Fibroblast of pulmonary artery (primary cell): Measurements from ENCODE around the gene AFF3.

Experiments used
- DNase-seq: peaks from one replicate; pipeline ENCODE4 v3.0.0-alpha.2; 2010; ENCODE audit warnings: low read depth
- H3K4me3 ChIP-seq: replicated peaks from 2 replicates; pipeline ENCODE4 v1.5.1; 2011; ENCODE audit warnings: low read depth, mild to moderate bottlenecking, control low read depth, low read length, moderate library complexity
- TF ChIP-seq, protein P1 (sequence below): IDR thresholded peaks from 2 replicates; pipeline ENCODE4 v1.5.1; 2011; ENCODE audit warnings: mild to moderate bottlenecking, control low read depth, low read length, inconsistent platforms; ENCODE audit errors: missing control alignments

The AFF3 gene

DNA sequence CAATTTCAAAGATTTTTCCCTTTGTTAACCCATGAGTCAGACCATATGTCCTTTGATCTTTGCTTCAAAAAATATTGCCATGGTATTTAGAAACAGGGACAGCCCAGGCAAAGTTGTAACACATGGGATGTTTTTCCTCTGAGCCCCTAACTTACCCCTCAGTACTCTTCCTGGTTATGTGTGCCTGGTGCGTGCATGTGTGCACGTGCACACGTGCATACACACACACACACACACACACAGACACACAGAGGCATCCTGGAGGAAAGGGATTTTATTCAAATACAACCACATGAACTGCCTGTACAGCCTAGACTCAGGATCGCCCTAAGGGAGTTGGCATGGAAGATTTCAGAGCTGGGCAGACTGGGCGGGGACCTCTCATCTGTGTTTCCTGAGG, 5.1 kb downstream of the AFF3 start:
- TF ChIP-seq, protein P1, sequence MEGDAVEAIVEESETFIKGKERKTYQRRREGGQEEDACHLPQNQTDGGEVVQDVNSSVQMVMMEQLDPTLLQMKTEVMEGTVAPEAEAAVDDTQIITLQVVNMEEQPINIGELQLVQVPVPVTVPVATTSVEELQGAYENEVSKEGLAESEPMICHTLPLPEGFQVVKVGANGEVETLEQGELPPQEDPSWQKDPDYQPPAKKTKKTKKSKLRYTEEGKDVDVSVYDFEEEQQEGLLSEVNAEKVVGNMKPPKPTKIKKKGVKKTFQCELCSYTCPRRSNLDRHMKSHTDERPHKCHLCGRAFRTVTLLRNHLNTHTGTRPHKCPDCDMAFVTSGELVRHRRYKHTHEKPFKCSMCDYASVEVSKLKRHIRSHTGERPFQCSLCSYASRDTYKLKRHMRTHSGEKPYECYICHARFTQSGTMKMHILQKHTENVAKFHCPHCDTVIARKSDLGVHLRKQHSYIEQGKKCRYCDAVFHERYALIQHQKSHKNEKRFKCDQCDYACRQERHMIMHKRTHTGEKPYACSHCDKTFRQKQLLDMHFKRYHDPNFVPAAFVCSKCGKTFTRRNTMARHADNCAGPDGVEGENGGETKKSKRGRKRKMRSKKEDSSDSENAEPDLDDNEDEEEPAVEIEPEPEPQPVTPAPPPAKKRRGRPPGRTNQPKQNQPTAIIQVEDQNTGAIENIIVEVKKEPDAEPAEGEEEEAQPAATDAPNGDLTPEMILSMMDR, result no peak
- DNase-seq, result no peak
- H3K4me3 ChIP-seq, result no peak overlapping the region

DNA sequence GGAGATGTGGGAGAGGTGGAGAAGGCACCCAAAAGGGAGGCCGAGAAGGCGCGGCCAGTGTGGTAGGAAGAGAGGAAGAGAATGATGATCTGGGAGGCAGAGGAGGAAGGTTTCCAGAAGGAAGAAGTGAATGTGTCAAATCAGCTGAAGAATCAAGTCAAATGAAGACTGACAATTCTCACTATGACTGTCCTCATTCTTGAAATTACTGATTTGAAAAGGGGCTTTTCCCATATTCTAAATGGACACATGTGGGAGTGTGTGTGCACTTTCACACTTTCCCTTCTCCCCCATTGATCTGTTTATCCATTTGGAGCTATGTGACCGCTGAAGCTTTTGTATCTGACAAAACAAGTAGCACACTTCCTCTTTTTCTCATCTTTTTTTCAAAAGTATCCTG, 6.1 kb downstream of the AFF3 start:
- DNase-seq, result no peak
- no peak overlapping the region for H3K4me3 ChIP-seq
- TF ChIP-seq, protein P1, result no peak

DNA sequence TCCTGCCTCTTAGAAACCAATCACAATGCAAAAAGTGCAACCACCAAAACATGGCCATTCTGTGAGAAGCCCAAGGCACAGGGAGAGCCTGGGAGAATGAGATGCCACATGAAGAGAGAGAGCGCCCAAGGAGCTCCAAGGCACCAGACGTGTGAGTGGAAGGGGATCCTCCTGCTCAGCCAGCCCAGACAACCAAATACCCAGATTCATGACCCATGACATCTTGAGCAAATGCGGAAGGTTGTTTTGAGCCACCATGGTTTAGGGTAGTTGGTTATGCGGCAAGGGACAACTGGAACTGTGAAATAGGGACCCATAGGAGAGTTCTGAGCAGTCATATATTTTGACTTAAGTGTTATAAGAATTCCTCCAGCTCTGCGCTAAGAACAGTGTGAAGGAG, 7.0 kb downstream of the AFF3 start:
- TF ChIP-seq, protein P1, result no peak

DNA sequence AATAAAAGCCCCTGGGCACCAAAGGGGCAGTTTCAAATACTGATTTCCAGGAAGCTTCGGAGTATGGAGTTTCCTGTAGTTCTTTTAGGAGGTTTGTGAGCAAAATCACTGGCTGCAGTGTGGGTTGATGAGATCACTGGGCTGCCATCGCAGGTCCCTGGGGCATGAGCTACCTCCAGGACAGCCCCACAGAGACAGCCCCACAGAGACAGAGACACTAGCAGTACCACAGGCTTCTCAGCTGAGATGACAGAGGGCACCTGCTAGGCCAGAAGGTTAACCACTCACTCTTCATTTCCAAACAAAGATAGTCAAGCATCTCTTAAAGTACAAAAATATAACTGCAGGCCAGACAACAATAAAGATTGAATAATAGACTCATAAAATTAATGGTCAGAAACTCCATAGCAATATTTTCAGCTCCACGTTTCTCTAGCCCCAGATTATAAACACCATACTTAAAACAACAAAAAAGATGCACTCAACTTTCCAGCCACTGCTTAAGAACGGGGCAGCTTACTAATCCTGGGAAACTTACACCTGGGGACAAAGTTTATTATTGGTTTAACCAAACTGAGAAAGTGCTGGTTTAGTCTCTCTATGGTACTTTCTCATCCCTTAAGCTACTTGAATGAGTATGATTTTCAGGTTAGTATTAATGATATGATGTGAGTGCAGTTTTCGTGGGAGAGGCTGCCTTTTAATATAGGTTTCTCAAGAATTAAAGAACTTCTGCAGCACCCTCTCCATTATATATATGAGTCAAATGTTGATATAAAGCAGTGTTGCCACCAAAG, 11.6 kb downstream of the AFF3 start:
- TF ChIP-seq, protein P1, result no peak
- no peak overlapping the region for H3K4me3 ChIP-seq
- no peak for DNase-seq

More for the DNA sequence above, 7.0 kb downstream of the AFF3 start:
- no peak for DNase-seq
- no peak overlapping the region for H3K4me3 ChIP-seq

DNA sequence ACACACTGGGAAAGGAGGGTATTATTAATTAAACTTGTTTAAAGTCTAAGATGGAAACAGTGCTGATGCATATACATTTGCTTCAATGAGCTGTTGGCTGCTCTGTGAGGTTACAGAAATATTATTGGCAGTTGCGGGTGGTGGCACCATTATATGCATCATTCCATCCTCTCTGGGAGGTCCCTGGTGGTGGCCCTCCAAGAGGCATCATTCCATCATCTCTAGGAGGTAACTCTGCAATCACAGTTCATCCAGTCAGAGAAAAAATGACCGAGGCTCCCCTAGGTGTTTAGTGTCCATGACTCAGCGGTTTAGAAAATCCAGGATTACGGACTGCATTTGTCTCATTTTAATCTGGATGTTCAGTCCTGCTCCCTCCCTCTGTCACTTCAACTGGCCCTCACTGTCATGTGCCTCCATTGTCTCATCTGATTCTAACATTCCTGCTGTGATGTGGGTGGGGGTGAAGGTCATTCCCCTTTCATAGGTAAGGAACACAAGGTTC, 15.4 kb downstream of the AFF3 start:
- no peak overlapping the region for H3K4me3 ChIP-seq
- TF ChIP-seq, protein P1, result no peak
- no peak for DNase-seq

DNA sequence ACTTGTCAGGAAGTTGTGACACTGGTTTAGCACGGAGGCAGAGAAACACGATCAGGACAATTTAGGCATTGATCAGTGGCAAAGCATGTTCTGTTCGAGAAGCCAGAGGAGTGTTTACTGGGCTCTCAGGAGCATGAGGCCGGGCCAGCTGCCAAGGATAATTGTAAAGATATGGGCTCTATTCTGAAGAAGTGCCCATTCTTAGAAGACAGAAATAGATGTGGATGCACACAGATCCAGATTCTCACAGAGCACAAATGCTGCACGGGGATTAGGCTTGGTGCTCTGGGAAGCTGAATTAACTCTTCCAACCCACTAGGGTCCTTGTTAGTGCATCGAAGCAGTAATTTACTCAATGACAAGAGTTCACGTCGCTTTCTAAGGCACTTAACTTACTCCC, 16.2 kb downstream of the AFF3 start:
- TF ChIP-seq, protein P1, result no peak
- H3K4me3 ChIP-seq, result no peak overlapping the region
- no peak for DNase-seq

DNA sequence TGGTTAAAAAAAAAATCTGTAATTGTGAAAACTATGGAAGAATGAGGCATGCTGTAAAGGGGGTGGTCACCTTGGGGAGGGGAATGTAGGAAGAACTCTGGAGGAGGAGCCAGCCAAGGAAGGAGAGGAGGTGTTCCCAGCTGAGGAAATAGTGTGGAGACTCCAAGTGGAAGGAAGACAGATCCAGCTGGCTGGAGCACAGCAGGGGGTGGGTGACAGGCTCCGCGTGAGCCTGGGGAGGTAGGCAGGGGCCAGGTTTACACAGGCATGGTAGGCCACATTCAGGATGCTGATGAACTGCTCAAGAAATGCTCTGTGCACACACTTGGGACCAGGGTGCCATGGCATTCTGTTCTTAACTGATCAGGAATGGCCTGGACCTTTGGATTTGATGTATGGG, 16.8 kb downstream of the AFF3 start:
- TF ChIP-seq, protein P1, result no peak
- DNase-seq, result no peak
- no peak overlapping the region for H3K4me3 ChIP-seq
